CD14-positive monocyte (primary cell): Measurements from ENCODE around the gene LRBA. TPM values are rescaled to one million over a fixed set of nuclear protein-coding genes. Genes with fewer than 3 reads are reported as not detected.
A peak's percentile ranks its signal among the peaks of the same experiment; 100 is the strongest.

Experiments used
- DNase-seq, 3 donors: peaks; one replicate each; pipeline ENCODE4 v3.0.0-alpha.2; 2011 to 2022
- H2AFZ ChIP-seq: 2 replicates; pipeline ENCODE4 v1.6.0; 2012; ENCODE audit warnings: mild to moderate bottlenecking, low read depth, low read length, inconsistent platforms; ENCODE audit not compliant: insufficient read depth, poor library complexity, severe bottlenecking
- H3K27ac ChIP-seq, 2 donors: 1 replicate in 1 of 2; 2 replicates in 1 of 2; pipeline ENCODE4 v1.5.1; 2012 to 2013; ENCODE audit warnings: low read length in 2 of 2, control low read depth in 1 of 2, inconsistent platforms in 1 of 2, low read depth in 1 of 2, mild to moderate bottlenecking in 1 of 2
- H3K27me3 ChIP-seq, 2 donors: one replicate each; pipeline versions ENCODE4 v1.6.0 to v1.6.1; 2011 to 2013; ENCODE audit warnings: low read length in 2 of 2; ENCODE audit not compliant: control insufficient read depth in 2 of 2, insufficient read depth in 2 of 2
- H3K36me3 ChIP-seq, 2 donors: replicated peaks in 1 of 2; 1 replicate in 1 of 2; 2 replicates in 1 of 2; pipeline versions ENCODE4 v1.5.1 to v1.6.1; 2012 to 2013; ENCODE audit warnings: low read length in 2 of 2, control low read depth in 1 of 2, inconsistent platforms in 1 of 2, mild to moderate bottlenecking in 1 of 2; ENCODE audit not compliant: insufficient read depth in 2 of 2, control insufficient read depth in 1 of 2
- H3K4me1 ChIP-seq, 2 donors: 1 replicate in 1 of 2; 2 replicates in 1 of 2; pipeline versions ENCODE4 v1.5.1 to v1.6.1; 2012 to 2013; ENCODE audit warnings: low read length in 2 of 2, control low read depth in 1 of 2, inconsistent platforms in 1 of 2, mild to moderate bottlenecking in 1 of 2, moderate library complexity in 1 of 2; ENCODE audit not compliant: insufficient read depth in 2 of 2, control insufficient read depth in 1 of 2
- H3K4me2 ChIP-seq: replicated peaks from 2 replicates; pipeline ENCODE3; 2012; ENCODE audit warnings: low read length, moderate library complexity, mild to moderate bottlenecking; ENCODE audit not compliant: poor library complexity, severe bottlenecking; ENCODE audit errors: extremely low read depth
- H3K4me3 ChIP-seq, 3 experiments: fragments of 200-600 bp in 1 of 3; sonication (generic) in 1 of 3; replicated peaks in 1 of 3; 1 replicate in 2 of 3; 2 replicates in 1 of 3; pipeline ENCODE4 v1.5.1; 2011 to 2013; ENCODE audit warnings: low read length in 3 of 3, mild to moderate bottlenecking in 3 of 3, control low read depth in 2 of 3, low read depth in 2 of 3, inconsistent platforms in 1 of 3, moderate library complexity in 1 of 3
- H3K79me2 ChIP-seq: 2 replicates; pipeline ENCODE4 v1.6.0; 2012; ENCODE audit warnings: mild to moderate bottlenecking, control low read depth, inconsistent platforms, low read length, moderate library complexity; ENCODE audit not compliant: insufficient read depth
- H3K9ac ChIP-seq: 2 replicates; pipeline ENCODE4 v1.6.0; 2017; ENCODE audit warnings: low read length, mild to moderate bottlenecking; ENCODE audit not compliant: insufficient read depth, poor library complexity, severe bottlenecking
- H3K9me3 ChIP-seq, 2 donors: replicated peaks in 1 of 2; 1 replicate in 1 of 2; 2 replicates in 1 of 2; pipeline versions ENCODE4 v1.5.1 to v1.6.1; 2012 to 2013; ENCODE audit warnings: low read length in 2 of 2, control low read depth in 1 of 2; ENCODE audit not compliant: control insufficient read depth in 1 of 2, insufficient read depth in 1 of 2
- H4K20me1 ChIP-seq: 2 replicates; pipeline ENCODE4 v1.6.0; 2012; ENCODE audit warnings: mild to moderate bottlenecking, low read length, control low read depth, moderate library complexity; ENCODE audit not compliant: insufficient read depth
- H3K27ac Mint-ChIP-seq, 7 donors: one replicate each; pipeline ENCODE4 v1.8.0; 2020; ENCODE audit warnings: mild to moderate bottlenecking in 7 of 7, mixed read lengths in 7 of 7, moderate library complexity in 6 of 7, inconsistent platforms in 2 of 7
- H3K27me3 Mint-ChIP-seq, 3 donors: one replicate each; pipeline ENCODE4 v1.8.0; 2021 to 2022; ENCODE audit warnings: low read depth in 3 of 3, mild to moderate bottlenecking in 3 of 3, mixed read lengths in 3 of 3, moderate library complexity in 3 of 3, inconsistent platforms in 1 of 3
- H3K36me3 Mint-ChIP-seq, 2 donors: one replicate each; pipeline ENCODE4 v1.8.0; 2020; ENCODE audit warnings: mixed read lengths in 2 of 2, inconsistent platforms in 1 of 2, mild to moderate bottlenecking in 1 of 2
- H3K4me1 Mint-ChIP-seq: one replicate; pipeline ENCODE4 v1.8.0; 2020; ENCODE audit warnings: mild to moderate bottlenecking, mixed read lengths
- H3K4me3 Mint-ChIP-seq, 2 donors: one replicate each; pipeline ENCODE4 v1.8.0; 2020; ENCODE audit warnings: mild to moderate bottlenecking in 2 of 2, mixed read lengths in 2 of 2, moderate library complexity in 1 of 2
- H3K9me3 Mint-ChIP-seq, 7 donors: one replicate each; pipeline ENCODE4 v1.8.0; 2020 to 2022; ENCODE audit warnings: mixed read lengths in 7 of 7, mild to moderate bottlenecking in 6 of 7, moderate library complexity in 6 of 7, inconsistent platforms in 2 of 7
- CTCF ChIP-seq: fragments of 200-600 bp; IDR thresholded peaks from one replicate; pipeline ENCODE4 v1.8.0; 2022; ENCODE audit warnings: antibody characterized with exemption, mild to moderate bottlenecking
- WGBS: methylation state at CpG from one replicate; pipeline ENCODE4 v1.1.5; 2013; ENCODE audit warnings: missing lambda C conversion rate; ENCODE audit not compliant: insufficient coverage; 5-methylcytosine and 5-hydroxymethylcytosine counted together
- intact Hi-C, 2 donors: fragments of 100-400 bp; cut with micrococcal nuclease; formaldehyde crosslinking; loops; one replicate each; pipeline versions ENCODE4 v1.15.0 to v1.15.1; 2023
- polyA plus RNA-seq, 3 donors: library from polyadenylated mRNA; depleted of rRNA in 1 of 3; unstranded in 2 of 3; stranded (reverse) in 1 of 3; fragments of 300-500 nt in 2 of 3; fragments of >200 nt in 1 of 3; fragmentation: Illumina TruSeq in 2 of 3; gene quantifications; 1 replicate in 2 of 3; 2 replicates in 1 of 3; pipeline ENCODE4 v1.2.3, GENCODE V29; 2012 to 2021

The LRBA gene
- polyA plus RNA-seq, 3 donors = 1.5 to 5.5 (median 4.4) TPM

- Mint-ChIP-seq H3K4me3 (no peak overlapping the region), H3K27me3 (peaks cover 0 to 2% (median 0%) of the 10 kb centered on the region in 3 donors), H3K4me1 (peaks cover 9% of the 10 kb centered on the region), H3K27ac (peak overlapping the region in 1 of 7 donors; percentile 38), H3K9me3 (peaks cover 0 to 7% (median 4%) of the 10 kb centered on the region in 7 donors), H3K36me3 (peaks cover 11 to 22% of the 10 kb centered on the region in 2 donors)
- no peak overlapping the region for H3K4me2 ChIP-seq
- WGBS = 97% methylated on average over 5 of the region's 8 CpGs
- no peak for TF ChIP-seq CTCF
- DNase-seq = no peak
- H3K27me3 ChIP-seq = no peaks in the 10 kb centered on the region
- H3K79me2 ChIP-seq = no peaks in the 10 kb centered on the region
- no peak overlapping the region for H3K9ac ChIP-seq
- H3K27ac ChIP-seq = no peak overlapping the region
- no peaks in the 10 kb centered on the region for H3K9me3 ChIP-seq
- H4K20me1 ChIP-seq = no peaks in the 10 kb centered on the region
- H3K4me3 ChIP-seq = no peak overlapping the region
- H3K36me3 ChIP-seq = no peaks in the 10 kb centered on the region
- H2AFZ ChIP-seq = no peak overlapping the region
- intact Hi-C loops = no loop called here
- peaks cover 7 to 8% of the 10 kb centered on the region in 2 donors for H3K4me1 ChIP-seq
Observed at GRCh38 chr4:150280975-150281374, 734.1 kb downstream of the LRBA start.

- H3K36me3 Mint-ChIP-seq = peaks cover 9 to 22% of the 10 kb centered on the region in 2 donors
- H3K4me2 ChIP-seq = no peak overlapping the region
- H3K27ac Mint-ChIP-seq = peak overlapping the region in 1 of 7 donors; percentile 38
- H3K4me3 Mint-ChIP-seq = no peak overlapping the region
- DNase-seq = peak in 2 of 3 donors; percentile 7 to 36
- no peak for TF ChIP-seq CTCF
- H2AFZ ChIP-seq = no peak overlapping the region
- H3K79me2 ChIP-seq = no peaks in the 10 kb centered on the region
- peaks cover 0 to 2% (median 0%) of the 10 kb centered on the region in 3 donors for H3K27me3 Mint-ChIP-seq
- peaks cover 9% of the 10 kb centered on the region for H3K4me1 Mint-ChIP-seq
- WGBS = 48% methylated on average over 4 of the region's 9 CpGs
- no peak overlapping the region for H3K4me3 ChIP-seq
- H4K20me1 ChIP-seq = no peaks in the 10 kb centered on the region
- intact Hi-C loops = no loop called here
- H3K27me3 ChIP-seq = no peaks in the 10 kb centered on the region
- no peaks in the 10 kb centered on the region for H3K9me3 ChIP-seq
- H3K36me3 ChIP-seq = no peaks in the 10 kb centered on the region
- H3K9me3 Mint-ChIP-seq = peaks cover 0 to 11% (median 4%) of the 10 kb centered on the region in 7 donors
- peaks cover 7 to 8% of the 10 kb centered on the region in 2 donors for H3K4me1 ChIP-seq
- H3K9ac ChIP-seq = no peak overlapping the region
- H3K27ac ChIP-seq = no peak overlapping the region
Observed at GRCh38 chr4:150280081-150280895, 734.8 kb downstream of the LRBA start.
